HG03565 (cell line): ENCODE measurements around the gene GPRASP2.
"Not testable (repeated sequence)": the region's sequence is repeated elsewhere in the genome, so short reads cannot be mapped to it uniquely, and the experiment has no call there.

ENCODE experiments used
- ATAC-seq: cut with Tn5 transposase; IDR thresholded peaks from one replicate; pipeline ENCODE4 v1.9.1; 2021; ENCODE audit warnings: mild to moderate bottlenecking, moderate library complexity; ENCODE audit not compliant: unreplicated experiment

The GPRASP2 gene

DNA sequence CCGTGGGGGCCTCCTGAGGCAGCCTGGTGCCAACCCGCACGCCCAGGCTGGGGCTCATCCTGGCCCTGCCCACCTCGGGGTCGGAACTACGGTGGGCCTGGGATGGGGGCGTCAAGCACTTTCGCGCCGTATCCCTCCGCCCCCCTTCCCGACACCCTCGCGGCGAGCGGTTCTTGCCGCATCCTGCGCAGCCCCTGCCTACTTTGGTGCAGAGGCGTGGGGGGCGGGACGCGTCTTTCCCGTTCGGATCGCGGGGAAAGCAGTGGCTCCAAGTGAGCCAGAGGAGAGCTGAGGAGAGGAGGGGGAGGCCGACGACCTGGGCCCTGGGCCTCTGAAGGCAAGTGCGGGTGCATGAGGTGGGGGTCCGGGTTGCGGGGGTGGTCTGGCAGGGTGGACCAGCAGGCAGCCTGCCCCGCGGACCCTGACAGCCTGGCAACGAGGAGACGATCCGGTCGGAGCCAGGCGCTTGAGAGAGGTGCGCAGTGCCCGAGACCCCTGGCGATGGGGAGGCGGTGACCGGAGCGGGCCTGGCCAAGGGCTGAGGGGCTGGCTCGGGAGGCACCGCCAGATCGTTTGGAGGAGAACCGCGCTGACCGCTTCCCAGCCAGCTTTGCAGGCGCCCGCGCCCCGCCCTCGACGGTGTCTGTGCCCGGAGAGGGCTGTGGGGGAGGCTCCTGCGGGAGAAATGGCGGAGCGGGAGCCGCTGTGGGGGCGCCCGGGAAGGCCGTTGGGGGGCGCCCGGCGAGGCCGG lies at the start of gene GPRASP2:
Gene GPRASP2, plus strand, starts transcription at position 233 of the 751 bp plus-strand sequence. CDS start 2,422 bp downstream, outside the sequence.
- ATAC-seq = no peak

DNA sequence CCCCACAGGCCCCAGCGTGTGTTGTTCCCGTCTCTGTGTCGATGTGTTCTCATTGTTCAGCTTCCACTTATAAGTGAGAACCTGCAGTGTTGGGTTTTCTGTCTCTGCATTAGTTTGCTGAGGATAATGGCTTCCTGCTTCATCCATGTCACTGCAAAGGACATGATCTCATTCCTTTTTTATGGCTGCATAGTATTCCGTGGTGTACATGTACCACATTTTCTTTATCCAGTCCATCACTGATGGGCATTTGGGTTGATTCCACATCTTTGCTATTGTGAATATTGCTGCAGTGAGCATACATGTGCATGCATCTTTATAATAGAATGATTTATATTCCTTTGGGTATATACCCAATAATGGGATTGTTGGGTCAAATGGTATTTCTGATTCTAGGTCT lies 48.4 kb upstream of the GPRASP2 start:
- ATAC-seq = not testable (repeated sequence)

DNA sequence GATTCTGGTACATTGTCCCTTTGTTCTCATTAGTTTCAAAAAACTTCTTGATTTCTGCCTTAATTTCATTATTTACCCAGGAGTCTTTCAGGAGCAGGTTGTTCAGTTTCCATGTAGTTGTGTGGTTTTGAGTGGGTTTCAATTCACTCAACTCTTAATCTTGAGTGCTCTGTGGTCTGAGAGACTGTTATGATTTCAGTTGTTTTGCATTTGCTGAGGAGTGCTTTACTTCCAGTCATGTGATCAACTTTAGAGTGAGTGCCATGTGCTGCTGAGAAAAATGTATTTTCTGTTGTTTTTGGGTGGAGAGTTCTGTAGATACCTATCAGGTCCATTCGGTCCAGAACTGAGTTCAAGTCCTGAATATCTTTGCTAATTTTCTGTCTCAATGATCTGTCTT lies 45.2 kb upstream of the GPRASP2 start:
- ATAC-seq = not testable (repeated sequence)

DNA sequence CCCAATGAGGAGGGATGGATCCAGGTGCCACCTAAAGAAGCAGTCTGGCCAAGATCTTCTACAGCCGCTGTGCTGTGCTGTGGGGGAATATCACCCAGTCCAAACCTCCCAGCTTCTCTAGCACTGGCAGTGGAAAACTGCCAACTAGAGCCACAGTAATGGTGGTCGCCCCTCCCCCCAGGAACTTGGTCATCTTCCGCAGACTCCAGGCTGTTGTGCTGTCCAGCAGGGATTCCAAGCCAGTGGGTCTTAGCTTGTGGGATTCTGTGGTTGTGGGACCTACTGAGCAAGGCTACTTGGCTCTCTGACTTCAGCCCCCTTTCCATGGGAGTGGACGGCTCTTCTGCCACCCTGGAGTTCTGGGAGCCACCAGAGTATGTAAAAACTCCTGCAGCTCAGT lies 42.7 kb upstream of the GPRASP2 start:
- ATAC-seq = no peak

DNA sequence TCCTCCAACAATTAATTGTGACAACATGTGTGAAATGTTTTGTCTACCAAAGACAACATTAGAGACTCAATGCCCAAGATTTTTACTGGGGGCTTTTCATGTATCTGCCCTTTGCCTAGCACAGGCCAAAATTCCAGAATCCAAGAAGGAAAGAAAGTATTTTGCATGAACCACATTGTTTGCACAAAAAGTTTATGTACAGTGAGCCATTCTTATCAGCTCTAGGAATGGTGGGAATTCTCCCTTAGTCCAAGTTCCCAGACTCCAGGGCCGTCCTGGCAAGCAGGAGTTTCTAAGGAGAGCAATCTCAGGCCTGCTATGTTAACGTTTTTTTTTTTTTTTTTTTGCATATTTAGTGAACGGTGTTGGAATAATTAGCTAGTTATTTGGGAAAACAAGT lies 39.4 kb upstream of the GPRASP2 start:
- ATAC-seq = no peak

DNA sequence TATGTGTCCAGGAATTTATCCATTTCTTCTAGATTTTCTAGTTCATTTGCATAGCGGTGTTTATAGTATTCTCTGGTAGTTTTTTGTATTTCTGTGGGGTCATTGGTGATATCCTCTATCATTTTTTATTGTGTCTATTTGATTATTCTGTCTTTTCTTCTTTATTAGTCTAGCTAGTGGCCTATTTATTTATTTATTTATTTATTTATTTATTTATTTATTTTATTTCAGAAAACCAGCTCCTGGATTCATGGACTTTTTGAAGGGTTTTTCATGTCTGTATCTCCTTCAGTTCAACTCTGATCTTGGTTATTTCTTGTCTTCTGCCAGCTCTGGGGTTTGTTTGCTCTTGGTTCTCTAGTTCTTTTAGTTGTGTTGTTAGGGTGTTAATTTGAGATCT lies 34.8 kb upstream of the GPRASP2 start:
- ATAC-seq = not testable (repeated sequence)

DNA sequence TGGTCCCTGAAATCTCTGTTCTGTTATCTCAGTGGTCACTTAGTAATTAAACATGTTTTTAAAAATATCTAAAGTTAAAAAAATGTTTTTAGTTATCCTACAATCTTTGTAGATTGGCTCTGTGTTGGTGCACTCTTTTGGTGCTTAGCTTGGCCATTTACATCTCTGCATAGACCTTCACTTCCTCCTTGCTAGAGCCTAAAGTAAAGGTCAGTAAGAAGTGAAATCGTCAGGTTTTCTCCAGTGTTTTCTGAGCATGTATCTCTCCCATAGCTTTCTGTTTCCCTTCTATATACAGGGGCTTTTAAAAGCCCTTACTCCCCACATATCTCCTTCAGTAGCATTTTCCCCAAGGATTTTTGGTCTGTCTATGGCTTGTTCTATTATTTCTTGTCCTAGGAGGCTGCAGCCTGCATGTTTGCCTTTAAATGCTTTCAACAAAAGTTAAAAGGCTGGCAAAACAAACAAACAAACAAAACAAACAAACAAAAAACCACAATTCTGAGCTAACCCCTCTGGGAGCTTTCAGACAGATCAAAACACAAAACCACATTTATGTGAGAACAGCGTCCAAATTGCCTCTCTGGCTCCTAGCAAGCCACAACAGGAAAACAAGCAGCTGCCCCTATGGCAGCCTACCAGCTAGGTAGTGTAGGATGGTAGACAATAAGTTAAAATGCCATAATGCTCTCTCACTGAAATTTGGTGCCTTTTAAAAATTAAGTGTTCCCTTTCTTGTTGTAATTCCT lies 27.3 kb upstream of the GPRASP2 start:
- ATAC-seq = peak; percentile 51

DNA sequence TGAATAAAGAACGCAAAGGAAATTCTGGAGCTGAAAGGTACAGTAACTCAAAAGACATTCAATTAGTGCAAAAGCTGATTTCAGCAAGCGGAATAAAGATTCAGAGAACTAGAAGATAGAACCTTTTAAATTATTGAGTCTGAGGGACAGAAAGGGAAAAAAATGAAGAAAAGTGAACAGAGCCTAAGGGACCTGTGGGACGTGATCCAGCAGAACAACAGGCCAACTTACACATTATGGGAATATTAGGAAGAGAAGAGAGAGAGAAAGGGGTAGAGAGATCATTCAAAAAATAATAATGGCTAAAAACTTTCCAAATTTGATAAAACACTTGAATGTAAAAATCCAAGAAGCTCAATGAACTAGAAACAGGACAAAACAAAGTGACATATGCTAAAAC lies 17.5 kb upstream of the GPRASP2 start:
- ATAC-seq = no peak

DNA sequence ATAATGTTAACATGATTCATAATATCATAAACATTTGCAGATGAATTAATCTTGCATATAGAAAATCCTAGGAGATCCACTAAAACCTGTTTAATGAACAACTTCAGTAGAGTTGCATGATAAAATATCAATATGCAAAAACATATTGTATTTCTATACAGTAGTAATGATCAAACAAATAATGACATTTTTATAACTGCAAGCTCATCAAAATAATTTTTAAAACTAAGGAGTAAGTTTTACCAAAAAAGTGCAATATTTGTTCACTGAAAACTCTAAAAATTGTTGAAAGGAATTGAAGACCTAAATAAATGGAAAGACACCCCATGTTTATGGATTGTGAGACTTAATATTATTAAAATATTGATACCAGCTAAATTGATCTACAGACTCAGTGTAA lies 15.9 kb upstream of the GPRASP2 start:
- no peak for ATAC-seq

DNA sequence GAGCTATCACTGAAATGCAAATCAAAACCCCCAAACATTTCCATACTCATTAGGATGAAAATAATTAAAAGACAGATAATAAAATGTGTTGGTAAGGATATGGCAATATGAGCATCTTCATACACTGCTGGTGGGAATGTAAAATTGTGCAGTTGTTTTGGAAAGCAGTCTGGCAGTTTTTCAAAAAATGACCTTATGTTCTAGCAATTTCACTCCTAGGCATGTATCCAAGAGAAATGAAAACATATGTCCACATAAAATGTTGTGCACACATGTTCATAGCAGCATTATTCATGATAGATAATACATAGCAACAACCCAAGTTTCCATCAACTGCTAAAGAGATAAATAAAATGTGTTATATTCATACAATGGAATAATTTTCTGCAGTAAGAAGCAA lies 14.8 kb upstream of the GPRASP2 start:
- no peak for ATAC-seq

DNA sequence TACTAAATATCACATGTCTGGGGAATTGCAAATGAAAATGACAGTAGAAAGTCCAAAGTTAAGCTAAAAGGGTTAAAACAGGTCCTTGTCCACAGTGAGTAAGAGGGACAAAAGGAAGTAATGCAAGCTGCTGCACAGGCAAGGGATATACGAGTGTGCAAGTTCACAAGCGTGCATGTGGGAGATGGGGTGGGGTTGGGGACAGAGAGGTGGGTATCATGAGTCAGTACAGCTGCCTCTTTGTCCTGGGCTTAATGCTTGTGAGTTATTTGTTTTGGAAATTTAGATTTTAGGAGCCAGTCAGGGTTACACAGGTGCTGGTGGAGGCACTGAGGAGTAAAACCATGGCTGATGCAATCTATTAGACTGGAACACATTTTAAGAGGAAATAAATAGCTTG lies 3.3 kb upstream of the GPRASP2 start:
- no peak for ATAC-seq

DNA sequence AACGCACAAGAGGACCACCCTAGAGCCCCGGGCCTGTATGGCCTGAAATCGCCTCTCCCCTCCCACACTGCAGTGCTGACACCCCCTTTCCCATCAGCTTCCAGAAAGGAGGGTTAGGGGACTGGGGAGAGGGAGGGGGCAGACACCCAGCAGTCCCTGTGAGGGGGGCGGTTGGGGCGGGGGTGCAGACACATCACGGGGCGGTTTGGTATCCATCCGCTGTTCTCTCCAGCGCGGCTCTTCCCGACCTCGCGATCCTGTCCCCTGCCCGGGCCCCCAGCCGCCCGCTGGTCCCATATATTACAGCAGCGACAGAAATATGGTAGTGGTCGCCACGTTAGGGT lies 404 bp upstream of the GPRASP2 start:
- no peak for ATAC-seq

DNA sequence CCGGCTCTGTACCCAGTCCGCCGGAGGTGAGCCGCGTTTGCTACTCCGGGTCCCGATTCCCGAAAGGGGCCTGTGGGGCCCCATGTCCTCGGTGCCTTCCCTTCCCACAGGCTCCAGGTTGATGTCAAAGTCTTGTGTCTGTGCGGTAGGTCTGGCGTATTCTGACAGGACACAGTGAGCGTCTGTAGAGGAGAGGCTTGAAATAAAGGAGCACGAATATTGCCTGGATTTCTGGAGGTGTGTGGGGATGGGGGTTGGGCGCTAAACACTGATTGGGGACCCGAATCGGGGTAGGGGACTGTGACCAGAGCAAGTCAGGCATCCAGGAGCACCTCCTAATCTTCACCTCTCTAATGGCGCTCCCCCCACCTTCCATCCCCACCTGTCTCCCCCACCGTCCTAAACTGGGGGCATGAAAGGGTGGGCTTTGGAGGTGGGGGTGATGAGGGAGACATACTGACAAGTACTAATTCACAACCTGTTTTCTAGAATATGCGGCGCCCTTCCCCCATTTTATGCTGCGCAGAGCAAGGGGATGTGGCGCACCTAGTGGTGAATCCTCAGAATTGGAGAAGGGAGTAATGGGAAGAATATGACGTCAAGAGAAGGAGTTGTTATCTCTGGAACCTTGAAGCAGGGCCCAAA lies 855 bp downstream of the GPRASP2 start:
- ATAC-seq = no peak

DNA sequence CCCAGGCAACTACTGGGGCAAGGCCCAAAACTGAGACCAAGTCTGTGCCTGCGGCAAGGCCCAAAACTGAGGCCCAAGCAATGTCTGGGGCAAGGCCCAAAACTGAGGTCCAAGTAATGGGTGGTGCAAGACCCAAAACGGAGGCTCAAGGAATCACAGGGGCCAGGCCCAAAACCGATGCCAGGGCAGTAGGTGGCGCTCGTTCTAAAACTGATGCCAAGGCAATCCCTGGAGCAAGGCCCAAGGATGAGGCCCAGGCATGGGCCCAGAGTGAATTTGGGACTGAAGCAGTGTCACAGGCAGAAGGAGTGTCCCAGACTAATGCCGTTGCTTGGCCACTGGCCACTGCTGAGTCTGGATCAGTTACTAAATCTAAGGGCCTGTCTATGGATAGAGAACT lies 2.7 kb downstream of the GPRASP2 start:
- no peak for ATAC-seq

DNA sequence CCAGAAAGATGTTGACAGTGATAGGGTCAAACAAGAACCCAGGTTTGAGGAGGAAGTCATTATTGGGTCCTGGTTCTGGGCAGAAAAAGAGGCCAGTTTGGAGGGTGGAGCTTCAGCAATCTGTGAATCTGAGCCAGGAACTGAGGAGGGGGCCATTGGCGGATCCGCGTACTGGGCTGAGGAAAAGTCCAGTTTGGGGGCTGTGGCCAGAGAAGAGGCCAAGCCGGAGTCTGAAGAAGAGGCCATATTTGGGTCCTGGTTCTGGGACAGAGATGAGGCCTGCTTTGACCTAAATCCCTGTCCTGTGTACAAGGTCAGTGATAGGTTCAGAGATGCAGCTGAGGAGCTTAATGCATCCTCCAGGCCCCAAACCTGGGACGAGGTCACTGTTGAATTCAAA lies 3.7 kb downstream of the GPRASP2 start:
- ATAC-seq = no peak

DNA sequence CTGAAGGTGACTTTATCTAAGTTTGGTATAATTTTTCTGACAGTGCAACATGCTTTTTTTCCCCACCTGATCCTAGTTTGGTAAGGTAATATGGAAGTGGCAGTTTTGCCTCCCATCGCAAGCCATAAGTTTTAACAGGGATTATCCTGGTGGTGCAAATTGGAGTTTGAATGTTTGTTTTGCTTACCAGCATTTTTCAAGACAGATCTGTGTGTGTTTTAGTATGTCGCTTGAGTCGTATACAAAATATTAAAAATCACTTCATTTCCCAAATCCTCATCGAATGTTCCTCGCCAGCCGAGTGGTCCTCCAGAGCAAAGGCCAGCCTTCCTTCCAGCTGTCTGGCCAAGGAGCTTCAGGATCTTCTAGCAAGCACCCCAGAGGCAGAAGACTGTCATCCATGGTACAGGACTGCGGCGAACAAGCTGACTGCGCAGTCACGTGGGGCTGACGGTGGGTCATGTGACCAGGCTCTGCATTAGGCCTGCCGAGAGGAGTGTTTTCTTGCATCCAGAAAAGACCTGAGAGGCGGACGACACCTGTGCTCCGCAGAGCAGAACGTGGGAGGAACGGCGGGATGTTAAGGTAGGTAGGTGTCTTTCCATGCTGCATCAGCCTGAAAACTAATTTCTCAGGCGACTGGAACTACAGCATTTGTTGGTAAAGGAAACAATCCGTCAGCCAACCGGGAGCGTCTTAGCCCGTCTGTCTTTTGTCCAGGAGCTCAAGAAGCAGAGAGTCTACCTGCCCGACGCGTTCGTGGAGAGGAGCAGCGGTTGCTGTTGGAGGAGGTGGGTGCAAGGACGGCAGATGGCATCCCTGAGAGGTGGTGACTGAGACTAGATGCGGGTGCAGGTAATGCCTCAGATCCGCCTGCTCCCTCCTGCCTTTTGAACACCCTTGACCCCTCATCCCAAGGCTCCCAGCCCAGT lies 8.3 kb downstream of the GPRASP2 start, which contains the start of gene GPRASP3:
Gene GPRASP3, plus strand, starts transcription at position 507 of the 932 bp plus-strand sequence. CDS start 28,253 bp downstream, outside the sequence.
- peak; percentile 99 for ATAC-seq

DNA sequence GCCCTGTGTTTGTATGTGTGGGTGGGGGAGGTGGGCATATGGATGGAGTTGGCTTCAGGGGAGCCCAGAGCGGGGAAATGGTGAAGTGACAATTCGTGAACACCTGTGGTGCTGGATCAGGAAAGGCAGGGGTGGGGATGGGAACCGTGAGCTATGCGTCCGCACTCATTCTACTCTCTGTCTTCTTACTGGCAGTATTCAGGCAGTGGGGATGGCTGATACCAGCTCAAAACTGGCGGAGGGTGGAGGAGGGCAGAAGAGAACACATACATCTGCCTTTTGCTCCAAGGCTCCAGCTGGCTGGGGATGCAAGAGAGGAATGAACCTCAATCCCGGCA lies 8.9 kb downstream of the GPRASP2 start:
- ATAC-seq = not testable (repeated sequence)

DNA sequence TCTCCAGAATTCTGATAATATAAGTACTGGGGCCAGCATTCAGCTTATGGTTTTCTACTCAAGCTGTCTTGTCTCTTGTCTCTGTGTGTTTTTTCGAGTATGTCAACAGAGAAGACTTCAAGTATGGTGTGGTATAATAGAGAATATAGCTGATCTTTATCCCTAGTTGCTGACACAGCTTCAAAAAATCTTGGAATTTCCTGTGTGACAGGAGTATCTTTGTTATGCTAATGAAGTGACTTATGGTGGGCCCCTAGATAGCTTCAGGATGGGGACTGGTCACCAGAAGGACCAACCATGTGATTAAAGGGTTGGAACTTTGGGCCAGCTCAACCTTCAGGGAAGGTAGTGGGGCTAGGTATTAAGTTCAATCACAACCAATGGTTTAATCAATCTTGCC lies 11.2 kb downstream of the GPRASP2 start:
- ATAC-seq = no peak

DNA sequence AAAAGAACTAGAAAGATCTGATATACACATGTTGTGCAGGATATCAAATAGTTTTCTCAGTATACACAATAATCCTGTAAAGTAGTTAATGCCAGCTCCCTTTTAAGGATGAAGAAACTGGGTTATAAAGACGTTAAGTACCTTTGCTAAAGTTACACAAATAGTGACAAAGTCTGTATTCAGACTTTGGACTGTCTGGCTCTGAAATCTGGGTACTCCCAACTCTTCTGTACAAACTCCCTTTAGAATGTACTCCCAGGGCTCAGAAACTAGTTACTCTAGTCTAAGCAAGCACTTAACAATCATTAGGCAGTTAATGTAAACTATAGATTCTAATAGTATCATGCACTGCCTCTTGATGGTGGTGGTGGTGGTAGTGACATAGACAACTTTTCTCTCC lies 15.5 kb downstream of the GPRASP2 start:
- no peak for ATAC-seq

DNA sequence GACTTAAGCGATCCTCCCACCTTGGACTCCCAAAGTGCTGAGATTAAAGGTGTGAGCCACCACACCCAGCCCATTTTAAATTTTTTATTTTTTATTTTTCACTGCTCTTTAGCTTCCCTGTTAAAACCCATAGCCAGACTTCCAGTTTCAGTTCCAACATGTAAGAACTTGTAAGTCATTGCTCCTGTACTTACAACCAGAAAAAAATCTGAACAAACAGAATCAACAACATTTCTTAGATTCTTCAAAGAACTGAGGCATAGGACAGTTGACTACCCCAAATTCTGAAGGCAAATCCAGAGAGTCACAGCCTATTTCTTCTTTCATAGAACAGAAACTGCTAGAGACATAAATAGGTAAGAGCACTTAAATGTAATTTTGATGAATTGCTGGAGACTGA lies 16.4 kb downstream of the GPRASP2 start:
- no peak for ATAC-seq

DNA sequence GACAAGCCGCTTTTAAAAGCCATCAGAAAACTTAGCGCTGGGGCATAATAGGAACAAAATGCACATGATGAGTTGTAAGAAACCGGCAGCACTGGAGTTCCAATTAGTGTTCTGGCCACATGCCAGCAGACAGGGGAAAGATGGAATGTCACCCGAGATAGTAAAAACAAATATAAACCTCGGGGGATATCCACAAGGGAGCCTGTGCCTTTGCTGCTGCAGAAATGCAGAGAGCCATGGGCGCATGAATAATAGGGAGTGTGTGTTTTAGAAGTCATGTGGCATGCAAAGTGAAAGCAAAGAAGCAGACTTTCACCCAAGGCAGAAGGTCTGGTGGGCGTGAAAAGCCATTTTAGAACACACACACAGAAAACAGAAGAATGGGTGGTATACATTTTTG lies 27.4 kb downstream of the GPRASP2 start:
- ATAC-seq = no peak
